Measurements from ENCODE around the gene RHOB. TPM values are rescaled to one million over a fixed set of nuclear protein-coding genes. Genes with fewer than 3 reads are reported as not detected.

Gene RHOB
- total and polyA plus RNA-seq, 7 experiments from 2014 or later, result 0.64 to 244 (median 9.2) TPM

DNA sequence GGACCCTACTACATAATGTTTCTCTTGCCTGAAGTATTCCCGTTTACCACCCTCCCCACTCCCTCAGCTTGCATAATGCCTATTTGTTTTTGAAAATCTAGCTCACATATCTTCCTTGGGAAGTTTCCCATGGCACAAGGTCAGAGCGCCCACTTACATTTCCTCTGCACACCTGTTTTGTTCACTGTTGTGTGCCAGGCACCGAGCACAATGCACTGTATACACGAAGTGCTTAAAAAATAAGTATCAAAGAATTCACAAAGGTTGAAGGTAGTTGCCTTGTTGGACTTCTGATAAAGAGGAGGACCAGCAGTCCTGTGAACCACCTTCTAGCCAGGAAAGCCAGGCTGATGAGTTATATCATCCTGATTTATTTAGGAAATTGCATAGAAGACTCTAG, 16.8 kb upstream of the RHOB start:
- ATAC-seq (no peak), DNase-seq (no peak)
- CTCF ChIA-PET, result no interaction called here
- H3K4me1 ChIP-seq (ENCODE audit: control insufficient read depth in 2 of 2, insufficient read depth in 2 of 2, low read length in 2 of 2), result peaks cover 0 to under 1% of the 10 kb centered on the region in 2 donors
- no peaks in the 10 kb centered on the region for H3K9me3 ChIP-seq (ENCODE audit: control insufficient read depth in 2 of 3, low read length in 3 of 3)
- no peak overlapping the region for H3K27ac ChIP-seq (ENCODE audit: low read depth, low read length)
- Mint-ChIP-seq H3K27ac (no peak overlapping the region), H3K36me3 (no peaks in the 10 kb centered on the region), H3K27me3 (peaks cover 0 to 8% (median 3%) of the 10 kb centered on the region in 5 donors), H3K9me3 (no peaks in the 10 kb centered on the region), H3K4me1 (peaks cover 4 to 20% (median 7%) of the 10 kb centered on the region in 7 donors), H3K4me3 (no peak overlapping the region)
- H3K27me3 ChIP-seq (ENCODE audit: control insufficient read depth in 2 of 2, insufficient read depth in 2 of 2, low read length in 2 of 2), result no peaks in the 10 kb centered on the region
- intact Hi-C loops (cut with micrococcal nuclease), result no loop called here
- H3K36me3 ChIP-seq (ENCODE audit: control insufficient read depth in 2 of 3, insufficient read depth in 3 of 3, low read length in 3 of 3), result no peaks in the 10 kb centered on the region
- POLR2A ChIA-PET, result no interaction called here
- H3K4me3 ChIP-seq (ENCODE audit: low read length), result no peak overlapping the region

DNA sequence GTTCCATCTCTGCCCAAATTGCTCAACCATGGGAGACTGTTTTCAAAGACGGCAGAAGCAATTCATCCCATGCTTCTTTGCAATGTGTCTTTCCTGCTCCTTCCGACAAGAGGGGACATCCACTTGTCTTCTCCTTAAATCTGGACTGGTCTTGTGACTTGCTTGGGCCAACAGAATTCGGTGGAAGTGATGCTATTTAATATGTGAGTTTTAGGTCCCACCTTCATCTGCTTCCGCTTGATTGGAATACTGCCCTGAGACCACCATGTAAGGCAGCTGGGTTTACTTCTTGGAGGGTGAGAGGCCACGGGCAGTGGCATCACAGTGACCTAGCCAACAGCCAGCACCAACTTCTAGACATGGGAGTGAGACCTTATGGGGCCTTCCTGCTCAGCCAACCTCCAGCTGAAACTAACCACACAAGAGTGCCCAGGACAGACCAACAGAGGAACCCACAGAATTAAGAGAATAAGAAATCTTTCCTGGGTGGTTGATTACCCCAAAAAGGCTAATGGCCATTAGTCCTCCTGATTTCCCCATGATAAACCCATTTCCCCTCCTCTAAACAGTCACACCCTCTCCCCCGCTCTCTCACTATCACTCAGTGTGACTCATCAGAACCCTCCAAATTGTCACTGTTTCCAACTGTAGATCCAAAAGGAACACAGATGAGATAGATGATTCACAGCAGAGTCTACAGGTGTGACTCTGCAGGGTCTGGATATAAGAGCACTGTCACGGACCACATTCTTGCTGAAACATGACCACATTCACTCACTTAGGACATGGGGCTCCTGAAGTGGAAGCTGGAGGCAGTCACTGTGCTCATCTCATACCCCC, 16.2 kb upstream of the RHOB start:
- H3K4me3 Mint-ChIP-seq, result no peak overlapping the region
- H3K9me3 ChIP-seq (ENCODE audit: control insufficient read depth in 2 of 3, low read length in 3 of 3), result no peaks in the 10 kb centered on the region
- H3K27me3 ChIP-seq (ENCODE audit: control insufficient read depth in 2 of 2, insufficient read depth in 2 of 2, low read length in 2 of 2), result no peaks in the 10 kb centered on the region
- no peak overlapping the region for H3K27ac Mint-ChIP-seq
- CTCF ChIA-PET, result no interaction called here
- peaks cover 0 to 14% (median under 1%) of the 10 kb centered on the region in 7 donors for H3K4me1 Mint-ChIP-seq
- H3K27me3 Mint-ChIP-seq, result peaks cover 0 to 8% (median 5%) of the 10 kb centered on the region in 5 donors
- DNase-seq (no peak), ATAC-seq (peak; percentile 49)
- H3K4me1 ChIP-seq (ENCODE audit: control insufficient read depth in 2 of 2, insufficient read depth in 2 of 2, low read length in 2 of 2), result no peaks in the 10 kb centered on the region
- H3K9me3 Mint-ChIP-seq, result no peaks in the 10 kb centered on the region
- intact Hi-C loops (cut with micrococcal nuclease), result no loop called here
- H3K36me3 Mint-ChIP-seq, result no peaks in the 10 kb centered on the region
- no peak overlapping the region for H3K27ac ChIP-seq (ENCODE audit: low read depth, low read length)
- no peaks in the 10 kb centered on the region for H3K36me3 ChIP-seq (ENCODE audit: control insufficient read depth in 2 of 3, insufficient read depth in 3 of 3, low read length in 3 of 3)
- POLR2A ChIA-PET, result no interaction called here
- no peak overlapping the region for H3K4me3 ChIP-seq (ENCODE audit: low read length)

DNA sequence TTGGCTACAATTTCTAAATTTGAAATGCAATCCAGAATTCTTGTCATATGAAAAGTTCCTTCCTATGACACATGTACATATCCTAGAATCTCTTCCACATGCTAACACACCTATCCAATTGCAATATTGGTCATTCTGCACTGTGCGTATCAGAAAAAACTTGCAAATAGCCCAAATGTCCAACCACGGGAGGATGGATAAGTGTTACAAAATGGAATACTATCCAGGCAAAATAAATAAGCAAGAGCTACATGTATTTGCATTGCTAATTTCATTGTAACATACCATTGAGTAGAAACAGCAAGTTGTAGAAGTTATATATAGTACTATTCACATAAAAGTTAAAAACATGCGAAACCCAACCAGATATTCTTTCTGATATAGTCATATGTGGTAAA, 15.6 kb upstream of the RHOB start:
- Mint-ChIP-seq H3K27me3 (peaks cover 0 to 8% (median 5%) of the 10 kb centered on the region in 5 donors), H3K4me1 (peaks cover 0 to 14% (median 0%) of the 10 kb centered on the region in 7 donors), H3K4me3 (no peak overlapping the region), H3K36me3 (no peaks in the 10 kb centered on the region), H3K9me3 (no peaks in the 10 kb centered on the region), H3K27ac (no peak overlapping the region)
- ChIA-PET POLR2A (no interaction called here), CTCF (interaction anchor here (0.9 kb wide), 1 partner anchor 9 kb away, joined by 4 read pairs; no protein-coding TSS in a partner anchor)
- intact Hi-C loops (cut with micrococcal nuclease), result no loop called here
- no peak for ATAC-seq
- Histone ChIP-seq H3K4me3 (ENCODE audit: low read length) (no peak overlapping the region), H3K27me3 (ENCODE audit: control insufficient read depth in 2 of 2, insufficient read depth in 2 of 2, low read length in 2 of 2) (no peaks in the 10 kb centered on the region), H3K9me3 (ENCODE audit: control insufficient read depth in 2 of 3, low read length in 3 of 3) (no peaks in the 10 kb centered on the region), H3K4me1 (ENCODE audit: control insufficient read depth in 2 of 2, insufficient read depth in 2 of 2, low read length in 2 of 2) (no peaks in the 10 kb centered on the region), H3K36me3 (ENCODE audit: control insufficient read depth in 2 of 3, insufficient read depth in 3 of 3, low read length in 3 of 3) (no peaks in the 10 kb centered on the region), H3K27ac (ENCODE audit: low read depth, low read length) (no peak overlapping the region)
- DNase-seq, result no peak

DNA sequence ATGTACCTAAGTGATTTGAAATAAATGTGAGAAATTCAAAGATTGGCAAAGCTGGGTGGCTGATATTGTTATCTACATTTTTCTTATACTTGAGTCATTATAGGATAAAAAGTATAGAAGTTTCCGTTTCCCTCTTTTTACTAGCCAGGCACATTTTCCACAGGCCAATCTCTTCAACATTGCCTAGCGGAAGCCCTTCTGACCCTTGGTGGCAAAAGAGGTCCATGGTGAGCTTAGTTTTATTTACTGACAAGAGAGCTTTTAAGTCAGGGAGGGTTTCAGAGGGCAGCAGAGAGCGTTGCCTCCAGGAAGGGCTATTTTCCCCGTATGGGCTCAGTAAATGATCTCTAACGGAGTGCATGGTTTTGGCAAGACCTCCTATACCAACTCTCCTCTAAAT, 15.1 kb upstream of the RHOB start:
- Mint-ChIP-seq H3K9me3 (peaks cover 0 to 2% (median 0%) of the 10 kb centered on the region in 11 donors), H3K4me3 (no peak overlapping the region), H3K36me3 (no peaks in the 10 kb centered on the region), H3K27ac (no peak overlapping the region), H3K4me1 (peaks cover 0 to 14% (median 0%) of the 10 kb centered on the region in 7 donors), H3K27me3 (peaks cover 0 to 12% (median 7%) of the 10 kb centered on the region in 5 donors)
- ChIA-PET CTCF (interaction anchor here (0.9 kb wide), 1 partner anchor 9 kb away, joined by 4 read pairs; no protein-coding TSS in a partner anchor), POLR2A (no interaction called here)
- no peaks in the 10 kb centered on the region for H3K9me3 ChIP-seq (ENCODE audit: control insufficient read depth in 2 of 3, low read length in 3 of 3)
- intact Hi-C loops (cut with micrococcal nuclease), result no loop called here
- H3K27me3 ChIP-seq (ENCODE audit: control insufficient read depth in 2 of 2, insufficient read depth in 2 of 2, low read length in 2 of 2), result no peaks in the 10 kb centered on the region
- no peak overlapping the region for H3K4me3 ChIP-seq (ENCODE audit: low read length)
- H3K4me1 ChIP-seq (ENCODE audit: control insufficient read depth in 2 of 2, insufficient read depth in 2 of 2, low read length in 2 of 2), result no peaks in the 10 kb centered on the region
- no peaks in the 10 kb centered on the region for H3K36me3 ChIP-seq (ENCODE audit: control insufficient read depth in 2 of 3, insufficient read depth in 3 of 3, low read length in 3 of 3)
- DNase-seq (no peak), ATAC-seq (no peak)
- no peak overlapping the region for H3K27ac ChIP-seq (ENCODE audit: low read depth, low read length)

DNA sequence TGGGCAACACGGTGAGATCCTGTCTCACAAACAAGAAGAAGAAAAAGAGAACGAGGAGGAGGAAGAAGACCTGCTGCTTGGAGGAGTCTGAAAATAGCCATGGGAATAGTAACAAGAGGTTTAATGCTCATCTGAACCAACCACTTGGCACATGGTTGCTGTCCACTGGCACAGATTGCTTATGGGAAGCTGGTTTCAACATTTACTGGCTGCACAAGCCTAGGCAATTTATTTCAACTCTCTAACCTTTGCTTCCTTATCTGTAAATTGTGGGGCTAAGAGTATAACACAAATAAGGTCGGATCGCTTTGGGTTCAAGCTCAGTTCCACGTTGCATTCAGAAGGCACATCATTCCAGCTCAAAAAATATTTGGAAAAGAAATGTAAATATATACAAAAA, 14.2 kb upstream of the RHOB start:
- Mint-ChIP-seq H3K9me3 (peaks cover 0 to 2% (median 0%) of the 10 kb centered on the region in 11 donors), H3K36me3 (no peaks in the 10 kb centered on the region), H3K27me3 (peaks cover 0 to 17% (median 13%) of the 10 kb centered on the region in 5 donors), H3K27ac (no peak overlapping the region), H3K4me3 (no peak overlapping the region), H3K4me1 (peaks cover 0 to 14% (median 0%) of the 10 kb centered on the region in 7 donors)
- Histone ChIP-seq H3K4me1 (ENCODE audit: control insufficient read depth in 2 of 2, insufficient read depth in 2 of 2, low read length in 2 of 2) (no peaks in the 10 kb centered on the region), H3K36me3 (ENCODE audit: control insufficient read depth in 2 of 3, insufficient read depth in 3 of 3, low read length in 3 of 3) (no peaks in the 10 kb centered on the region), H3K27me3 (ENCODE audit: control insufficient read depth in 2 of 2, insufficient read depth in 2 of 2, low read length in 2 of 2) (no peaks in the 10 kb centered on the region), H3K27ac (ENCODE audit: low read depth, low read length) (no peak overlapping the region), H3K9me3 (ENCODE audit: control insufficient read depth in 2 of 3, low read length in 3 of 3) (no peaks in the 10 kb centered on the region), H3K4me3 (ENCODE audit: low read length) (no peak overlapping the region)
- intact Hi-C loops (cut with micrococcal nuclease), result no loop called here
- CTCF ChIA-PET, result interaction anchor here (0.7 kb wide), 1 partner anchor 9 kb away, joined by 7 read pairs; no protein-coding TSS in a partner anchor
- DNase-seq, result no peak
- POLR2A ChIA-PET, result no interaction called here
- no peak for ATAC-seq

DNA sequence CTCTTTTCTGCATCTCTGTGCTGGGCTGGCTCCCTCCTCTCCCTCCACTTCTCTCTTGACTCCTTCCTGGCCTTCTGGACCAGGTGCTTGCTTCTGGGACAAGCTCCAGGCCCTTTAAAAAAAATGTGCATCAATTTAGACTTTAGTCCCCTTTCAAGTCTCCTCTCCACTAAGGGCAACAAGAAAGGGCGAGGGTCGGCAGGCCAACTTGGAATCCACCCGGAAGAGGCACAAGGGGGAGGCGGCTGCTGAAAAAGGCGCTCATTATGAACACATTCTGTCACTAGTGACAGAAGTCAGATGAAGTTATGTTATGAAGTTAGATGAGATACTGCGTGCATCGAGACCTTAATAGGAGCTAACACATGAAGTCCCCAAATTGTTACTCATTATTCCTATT, 13.6 kb upstream of the RHOB start:
- ATAC-seq, result no peak
- Mint-ChIP-seq H3K27me3 (peaks cover 0 to 23% (median 13%) of the 10 kb centered on the region in 5 donors), H3K9me3 (peaks cover 0 to 2% (median 0%) of the 10 kb centered on the region in 11 donors), H3K36me3 (no peaks in the 10 kb centered on the region), H3K4me3 (no peak overlapping the region), H3K27ac (no peak overlapping the region), H3K4me1 (peaks cover 0 to 14% (median 0%) of the 10 kb centered on the region in 7 donors)
- H3K4me3 ChIP-seq (ENCODE audit: low read length), result no peak overlapping the region
- H3K36me3 ChIP-seq (ENCODE audit: control insufficient read depth in 2 of 3, insufficient read depth in 3 of 3, low read length in 3 of 3), result no peaks in the 10 kb centered on the region
- intact Hi-C loops (cut with micrococcal nuclease), result no loop called here
- no peak for DNase-seq
- H3K4me1 ChIP-seq (ENCODE audit: control insufficient read depth in 2 of 2, insufficient read depth in 2 of 2, low read length in 2 of 2), result no peaks in the 10 kb centered on the region
- ChIA-PET POLR2A (no interaction called here), CTCF (interaction anchor here (0.7 kb wide), 1 partner anchor 9 kb away, joined by 7 read pairs; no protein-coding TSS in a partner anchor)
- no peak overlapping the region for H3K27ac ChIP-seq (ENCODE audit: low read depth, low read length)
- H3K9me3 ChIP-seq (ENCODE audit: control insufficient read depth in 2 of 3, low read length in 3 of 3), result no peaks in the 10 kb centered on the region
- no peaks in the 10 kb centered on the region for H3K27me3 ChIP-seq (ENCODE audit: control insufficient read depth in 2 of 2, insufficient read depth in 2 of 2, low read length in 2 of 2)
